Measurements from ENCODE around the gene HSPA9. TPM values are rescaled to one million over a fixed set of nuclear protein-coding genes. Genes with fewer than 3 reads are reported as not detected.
A peak's percentile ranks its signal among the peaks of the same experiment; 100 is the strongest.

Gene HSPA9
- total RNA-seq, 1 experiment from 2014 or later, result 460 TPM

GRCh38 chr5:138580777-138581176 lies 5.6 kb upstream of the HSPA9 start:
- CTCF ChIA-PET, result no interaction called here
- BruUV-seq (replicated peaks), result no TSS peak
- intact Hi-C loops (cut with micrococcal nuclease; ENCODE audit: unreplicated experiment), result no loop called here
- Mint-ChIP-seq H3K27ac (ENCODE audit: unreplicated experiment) (no peak overlapping the region), H3K4me1 (ENCODE audit: low read depth, unreplicated experiment) (peaks cover 5% of the 10 kb centered on the region), H3K9me3 (ENCODE audit: low read depth, unreplicated experiment) (peaks cover 3% of the 10 kb centered on the region), H3K27me3 (ENCODE audit: unreplicated experiment) (peaks cover 16% of the 10 kb centered on the region), H3K36me3 (ENCODE audit: insufficient read depth, unreplicated experiment) (peaks cover 10% of the 10 kb centered on the region), H3K4me3 (ENCODE audit: low read depth, unreplicated experiment) (no peak overlapping the region)
- no peak for DNase-seq
- TF ChIP-seq CTCF (IDR thresholded peaks at IDR 0.05; ENCODE audit: unreplicated experiment), result no peak

- peaks cover 3% of the 10 kb centered on the region for H3K9me3 Mint-ChIP-seq (ENCODE audit: low read depth, unreplicated experiment)
- H3K27ac Mint-ChIP-seq (ENCODE audit: unreplicated experiment), result no peak overlapping the region
- no peak for TF ChIP-seq CTCF (IDR thresholded peaks at IDR 0.05; ENCODE audit: unreplicated experiment)
- no peak for DNase-seq
- no peak overlapping the region for H3K4me3 Mint-ChIP-seq (ENCODE audit: low read depth, unreplicated experiment)
- peaks cover 8% of the 10 kb centered on the region for H3K27me3 Mint-ChIP-seq (ENCODE audit: unreplicated experiment)
- BruUV-seq (replicated peaks), result no TSS peak
- intact Hi-C loops (cut with micrococcal nuclease; ENCODE audit: unreplicated experiment), result no loop called here
- H3K36me3 Mint-ChIP-seq (ENCODE audit: insufficient read depth, unreplicated experiment), result peaks cover 18% of the 10 kb centered on the region
- CTCF ChIA-PET, result interaction anchor here (0.8 to 1.2 kb wide), 4 partner anchors 24 to 696 kb away, joined by 3 to 4 read pairs (median 4); no protein-coding TSS in a partner anchor
- H3K4me1 Mint-ChIP-seq (ENCODE audit: low read depth, unreplicated experiment), result peaks cover 8% of the 10 kb centered on the region
These were observed 4.8 kb upstream of the HSPA9 start for GRCh38 chr5:138580001-138580400.

DNA sequence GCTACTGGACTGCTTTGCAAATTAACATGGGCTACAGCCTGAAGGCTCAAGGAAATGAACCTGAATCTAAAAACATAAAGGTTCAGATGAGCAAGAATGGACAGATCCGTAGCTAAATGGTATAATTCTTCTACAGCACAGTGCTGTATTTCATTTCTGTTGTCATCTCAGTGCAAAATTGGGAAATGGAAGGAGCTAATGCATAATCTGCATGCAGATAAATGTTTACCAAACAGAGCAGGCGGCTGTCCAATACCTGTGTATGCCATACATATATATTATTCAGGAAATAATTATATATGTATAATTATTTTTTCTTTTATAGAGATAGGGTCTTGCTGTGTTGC lies 4.3 kb upstream of the HSPA9 start:
- no TSS peak for BruUV-seq (replicated peaks)
- peaks cover 3% of the 10 kb centered on the region for H3K27me3 Mint-ChIP-seq (ENCODE audit: unreplicated experiment)
- CTCF ChIA-PET, result interaction anchor here (0.6 to 1.2 kb wide), 16 partner anchors 12 to 697 kb away, joined by 3 to 16 read pairs (median 4); no protein-coding TSS in a partner anchor
- peaks cover 3% of the 10 kb centered on the region for H3K9me3 Mint-ChIP-seq (ENCODE audit: low read depth, unreplicated experiment)
- no peak overlapping the region for H3K4me3 Mint-ChIP-seq (ENCODE audit: low read depth, unreplicated experiment)
- peaks cover 23% of the 10 kb centered on the region for H3K36me3 Mint-ChIP-seq (ENCODE audit: insufficient read depth, unreplicated experiment)
- intact Hi-C loops (cut with micrococcal nuclease; ENCODE audit: unreplicated experiment), result loop anchor here (1.0 to 10.0 kb wide), 3 partner anchors 148 to 683 kb away; partner anchors contain the start of gene CTNNA1
- peaks cover 8% of the 10 kb centered on the region for H3K4me1 Mint-ChIP-seq (ENCODE audit: low read depth, unreplicated experiment)
- H3K27ac Mint-ChIP-seq (ENCODE audit: unreplicated experiment), result no peak overlapping the region
- DNase-seq, result no peak
- TF ChIP-seq CTCF (IDR thresholded peaks at IDR 0.05; ENCODE audit: unreplicated experiment), result no peak

- no TSS peak for BruUV-seq (replicated peaks)
These were observed 2.3 kb upstream of the HSPA9 start for GRCh38 chr5:138577452-138577851.

More at GRCh38 chr5:138577452-138577851, 2.3 kb upstream of the HSPA9 start:
- intact Hi-C loops (cut with micrococcal nuclease; ENCODE audit: unreplicated experiment), result loop anchor here (5.0 to 10.0 kb wide), 2 partner anchors 150 to 177 kb away; partner anchors contain the start of gene CTNNA1
- H3K4me1 Mint-ChIP-seq (ENCODE audit: low read depth, unreplicated experiment), result peaks cover 13% of the 10 kb centered on the region
- no peaks in the 10 kb centered on the region for H3K27me3 Mint-ChIP-seq (ENCODE audit: unreplicated experiment)
- no peak for DNase-seq
- H3K36me3 Mint-ChIP-seq (ENCODE audit: insufficient read depth, unreplicated experiment), result peaks cover 43% of the 10 kb centered on the region
- H3K4me3 Mint-ChIP-seq (ENCODE audit: low read depth, unreplicated experiment), result no peak overlapping the region
- CTCF ChIA-PET, result interaction anchor here (0.6 kb wide), 1 partner anchor 212 kb away, joined by 3 read pairs; no protein-coding TSS in a partner anchor
- peaks cover 3% of the 10 kb centered on the region for H3K9me3 Mint-ChIP-seq (ENCODE audit: low read depth, unreplicated experiment)
- TF ChIP-seq CTCF (IDR thresholded peaks at IDR 0.05; ENCODE audit: unreplicated experiment), result no peak
- peak overlapping the region; percentile 46 for H3K27ac Mint-ChIP-seq (ENCODE audit: unreplicated experiment)

Data from Calu3 (cell line).